Endothelial cell of umbilical vein (primary cell): ENCODE measurements around the gene WARS2. TPM values are rescaled to one million over a fixed set of nuclear protein-coding genes. Genes with fewer than 3 reads are reported as not detected.

Experiments used
- BruUV-seq: library from RNA; stranded (reverse); fragments of 400-500 nt; replicated peaks from 2 replicates; lab custom pipeline; 2021; lab: Mats Ljungman, UMichigan
- CTCF ChIA-PET: fragments of 300-600, 350-600 bp; sonication (Branson Sonifier 250); formaldehyde crosslinking; loops from one replicate; lab custom pipeline; 2021; ENCODE audit warnings: antibody characterized with exemption, inconsistent platforms; lab: Charles Lee
- POLR2A ChIA-PET: fragments of 300-600, 350-600 bp; sonication (Branson Sonifier 250); formaldehyde crosslinking; loops from one replicate; lab custom pipeline; 2021; ENCODE audit warnings: antibody characterized with exemption, inconsistent platforms; lab: Charles Lee
- DNase-seq: peaks from one replicate; pipeline ENCODE4 v3.0.0-alpha.2; 2011; ENCODE audit warnings: low read depth, low spot score
- FAIRE-seq: peaks from 2 replicates; lab custom pipeline; 2011; peaks lifted over from hg19 to GRCh38; lab: Jason Lieb, UNC
- H2AFZ ChIP-seq: 2 replicates; pipeline ENCODE4 v1.6.0; 2012; ENCODE audit warnings: low read depth, low read length, control low read depth, inconsistent platforms
- H3K27ac ChIP-seq: 2 replicates; pipeline ENCODE4 v1.5.1; 2011; ENCODE audit warnings: low read depth, mild to moderate bottlenecking, control low read depth, low read length, moderate library complexity; ENCODE audit not compliant: insufficient read depth
- H3K27me3 ChIP-seq, 2 experiments: 2 replicates each; pipeline versions ENCODE4 v1.6.0 to v1.6.1; 2011; ENCODE audit warnings: low read length in 2 of 2, mixed read lengths in 1 of 2; ENCODE audit not compliant: control insufficient read depth in 2 of 2, insufficient read depth in 2 of 2
- H3K36me3 ChIP-seq, 2 experiments: 2 replicates in 1 of 2; 3 replicates in 1 of 2; pipeline ENCODE4 v1.5.1; 2011; ENCODE audit warnings: low read length in 2 of 2, mild to moderate bottlenecking in 1 of 2, moderate library complexity in 1 of 2; ENCODE audit not compliant: control insufficient read depth in 2 of 2, insufficient read depth in 2 of 2; ENCODE audit errors: extremely low read depth in 1 of 2
- H3K4me1 ChIP-seq: 3 replicates; pipeline ENCODE4 v1.5.1; 2011; ENCODE audit warnings: mild to moderate bottlenecking, low read length; ENCODE audit not compliant: control insufficient read depth, insufficient read depth; ENCODE audit errors: extremely low read depth
- H3K4me2 ChIP-seq: 2 replicates; pipeline ENCODE4 v1.6.1; 2011; ENCODE audit warnings: low read length, control low read depth, mixed read lengths; ENCODE audit not compliant: insufficient read depth
- H3K4me3 ChIP-seq, 3 experiments: fragments of 200-600 bp in 1 of 3; sonication (generic), shearing (Covaris generic) in 1 of 3; replicated peaks in 1 of 3; 2 replicates each; pipeline ENCODE4 v1.5.1; 2011 to 2016; ENCODE audit warnings: control low read depth in 3 of 3, low read length in 3 of 3, mild to moderate bottlenecking in 2 of 3, inconsistent platforms in 1 of 3, low read depth in 1 of 3, moderate library complexity in 1 of 3; ENCODE audit not compliant: insufficient read depth in 1 of 3
- H3K79me2 ChIP-seq: 2 replicates; pipeline ENCODE4 v1.6.0; 2012; ENCODE audit warnings: low read length, inconsistent platforms; ENCODE audit not compliant: control insufficient read depth, insufficient read depth
- H3K9ac ChIP-seq: replicated peaks from 2 replicates; pipeline ENCODE3; 2011; ENCODE audit warnings: low read length, control low read depth; ENCODE audit not compliant: insufficient read depth; ENCODE audit errors: extremely low read depth
- H3K9me1 ChIP-seq: replicated peaks from 3 replicates; pipeline ENCODE4 v1.6.0; 2011; ENCODE audit warnings: mild to moderate bottlenecking, low read length; ENCODE audit not compliant: control insufficient read depth, insufficient read depth; ENCODE audit errors: extremely low read depth
- H3K9me3 ChIP-seq: replicated peaks from 2 replicates; pipeline ENCODE4 v1.5.1; 2012; ENCODE audit warnings: low read length, inconsistent platforms; ENCODE audit not compliant: control insufficient read depth, insufficient read depth
- H4K20me1 ChIP-seq: replicated peaks from 2 replicates; pipeline ENCODE3; 2011; ENCODE audit warnings: mild to moderate bottlenecking, low read length; ENCODE audit not compliant: control insufficient read depth, insufficient read depth; ENCODE audit errors: extremely low read depth
- EZH2 ChIP-seq: IDR thresholded peaks from 2 replicates; pipeline ENCODE4 v1.6.1; 2012; ENCODE audit warnings: borderline replicate concordance, low read depth, mild to moderate bottlenecking, moderate library complexity, low read length, inconsistent platforms; ENCODE audit not compliant: severe bottlenecking
- FOS ChIP-seq: IDR thresholded peaks from 2 replicates; pipeline ENCODE4 v1.6.1; 2011; ENCODE audit warnings: mild to moderate bottlenecking, low read length, moderate library complexity, borderline replicate concordance; ENCODE audit not compliant: insufficient read depth
- GATA2 ChIP-seq: IDR thresholded peaks from 2 replicates; pipeline ENCODE4 v1.7.0; 2011; ENCODE audit warnings: low read depth, mild to moderate bottlenecking, moderate library complexity, mixed read lengths, low read length; ENCODE audit not compliant: insufficient read length, insufficient read depth
- JUN ChIP-seq: IDR thresholded peaks from 2 replicates; pipeline ENCODE4 v1.6.1; 2011; ENCODE audit warnings: borderline replicate concordance, low read depth; ENCODE audit not compliant: insufficient read length, insufficient read depth
- MYC ChIP-seq: IDR thresholded peaks from one replicate; pipeline ENCODE4 v1.6.1; 2011; ENCODE audit warnings: mild to moderate bottlenecking, low read depth, low read length
- POLR2A ChIP-seq: IDR thresholded peaks from 2 replicates; pipeline ENCODE4 v1.6.1; 2012; ENCODE audit warnings: low read depth, mild to moderate bottlenecking, control low read depth, low read length
- POLR2AphosphoS5 ChIP-seq: IDR thresholded peaks from 2 replicates; pipeline ENCODE4 v1.6.1; 2012; ENCODE audit warnings: low read depth, mild to moderate bottlenecking, control low read depth, low read length, moderate library complexity; ENCODE audit not compliant: insufficient read depth
- dilution Hi-C: fragments of 300-500 bp; cut with MboI; formaldehyde crosslinking; loops from one replicate; pipeline ENCODE4 v1.15.0; 2019; ENCODE audit warnings: low sequenced_read_pairs; ENCODE audit not compliant: extremely low pct_ligation_motif_present
- intact Hi-C: fragments of 100-400 bp; cut with micrococcal nuclease; formaldehyde crosslinking; loops from one replicate; pipeline ENCODE4 v1.10.0; 2022
- polyA plus RNA-seq, 4 experiments: library from polyadenylated mRNA; depleted of rRNA in 3 of 4; stranded (reverse) in 3 of 4; unstranded in 1 of 4; fragments of >200 nt; gene quantifications; 2 replicates each; pipeline versions ENCODE4 v1.2.1 to v1.2.3, GENCODE V29; 2011 to 2012; ENCODE audit warnings: missing spikeins in 1 of 4
- total RNA-seq: library from RNA; stranded (reverse); gene quantifications from 2 replicates; pipeline ENCODE4 v1.2.3, GENCODE V29; 2021
- TF ChIP-seq, protein P1 (sequence below), 2 donors: IDR thresholded peaks; 1 replicate in 1 of 2; 2 replicates in 1 of 2; pipeline ENCODE4 v1.5.1; 2011; ENCODE audit warnings: low read length in 2 of 2, mild to moderate bottlenecking in 2 of 2, moderate library complexity in 2 of 2, control low read depth in 1 of 2, inconsistent platforms in 1 of 2, low read depth in 1 of 2; ENCODE audit not compliant: insufficient read depth in 1 of 2; ENCODE audit errors: extremely low read depth in 1 of 2
- TF ChIP-seq, protein P2 (sequence below): IDR thresholded peaks from 2 replicates; pipeline ENCODE4 v1.6.1; 2011; ENCODE audit not compliant: insufficient read depth, insufficient read length

The WARS2 gene
- total and polyA plus RNA-seq, 2 donors (not counting 3 experiments of a cell fraction or from before 2014, with no cell fraction given), result 5.9 to 11.8 TPM

DNA sequence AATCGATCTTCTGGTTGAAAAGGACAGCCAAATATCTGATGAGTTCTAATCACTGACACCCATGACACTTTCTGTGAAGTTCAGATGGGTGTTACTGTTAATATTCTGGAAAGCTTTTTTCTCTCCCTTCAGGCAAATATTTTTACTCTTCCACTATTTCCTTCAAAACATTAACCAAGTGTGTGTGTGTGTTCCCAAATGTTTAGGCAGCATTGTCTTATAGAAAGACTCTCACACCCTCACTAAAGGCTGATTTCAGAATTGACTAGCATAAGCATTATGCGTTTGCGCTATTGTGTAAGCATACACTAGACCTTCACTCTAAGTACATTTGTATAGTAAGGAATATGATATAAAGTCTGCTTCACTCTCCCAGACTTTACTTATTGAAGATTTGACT, 24.7 kb downstream of the WARS2 start:
- DNase-seq (no peak), FAIRE-seq (no peak)
- POLR2A ChIA-PET, result no interaction called here
- Histone ChIP-seq H3K9me1 (no peaks in the 10 kb centered on the region), H3K4me1 (no peaks in the 10 kb centered on the region), H3K9ac (no peak overlapping the region), H3K79me2 (no peaks in the 10 kb centered on the region), H3K4me2 (no peak overlapping the region), H2AFZ (no peak overlapping the region), H3K9me3 (no peaks in the 10 kb centered on the region), H4K20me1 (no peaks in the 10 kb centered on the region), H3K4me3 (no peak overlapping the region), H3K27me3 (no peaks in the 10 kb centered on the region), H3K36me3 (no peaks in the 10 kb centered on the region), H3K27ac (no peak overlapping the region)
- TF ChIP-seq, protein P1, sequence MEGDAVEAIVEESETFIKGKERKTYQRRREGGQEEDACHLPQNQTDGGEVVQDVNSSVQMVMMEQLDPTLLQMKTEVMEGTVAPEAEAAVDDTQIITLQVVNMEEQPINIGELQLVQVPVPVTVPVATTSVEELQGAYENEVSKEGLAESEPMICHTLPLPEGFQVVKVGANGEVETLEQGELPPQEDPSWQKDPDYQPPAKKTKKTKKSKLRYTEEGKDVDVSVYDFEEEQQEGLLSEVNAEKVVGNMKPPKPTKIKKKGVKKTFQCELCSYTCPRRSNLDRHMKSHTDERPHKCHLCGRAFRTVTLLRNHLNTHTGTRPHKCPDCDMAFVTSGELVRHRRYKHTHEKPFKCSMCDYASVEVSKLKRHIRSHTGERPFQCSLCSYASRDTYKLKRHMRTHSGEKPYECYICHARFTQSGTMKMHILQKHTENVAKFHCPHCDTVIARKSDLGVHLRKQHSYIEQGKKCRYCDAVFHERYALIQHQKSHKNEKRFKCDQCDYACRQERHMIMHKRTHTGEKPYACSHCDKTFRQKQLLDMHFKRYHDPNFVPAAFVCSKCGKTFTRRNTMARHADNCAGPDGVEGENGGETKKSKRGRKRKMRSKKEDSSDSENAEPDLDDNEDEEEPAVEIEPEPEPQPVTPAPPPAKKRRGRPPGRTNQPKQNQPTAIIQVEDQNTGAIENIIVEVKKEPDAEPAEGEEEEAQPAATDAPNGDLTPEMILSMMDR (IDR thresholded peaks at IDR 0.05; ENCODE audit: extremely low read depth in 1 of 2, insufficient read depth in 1 of 2, low read depth in 1 of 2, low read length in 2 of 2), result no peak
- no peak for TF ChIP-seq GATA2
- TF ChIP-seq MYC, result no peak
- TF ChIP-seq, protein P2, sequence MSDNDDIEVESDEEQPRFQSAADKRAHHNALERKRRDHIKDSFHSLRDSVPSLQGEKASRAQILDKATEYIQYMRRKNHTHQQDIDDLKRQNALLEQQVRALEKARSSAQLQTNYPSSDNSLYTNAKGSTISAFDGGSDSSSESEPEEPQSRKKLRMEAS, result no peak
- TF ChIP-seq POLR2AphosphoS5, result no peak
- TF ChIP-seq POLR2A, result no peak
- no peak for TF ChIP-seq JUN
- TF ChIP-seq FOS, result no peak
- no peak for TF ChIP-seq EZH2
- intact Hi-C loops (no loop called here), dilution Hi-C loops (no loop called here)
- no TSS peak for BruUV-seq
- CTCF ChIA-PET, result interaction anchor here (1.4 kb wide), 1 partner anchor 15 kb away, joined by 3 read pairs; no protein-coding TSS in a partner anchor
